WTC11 (cell line): Measurements from ENCODE around the gene C9orf40. TPM values are rescaled to one million over a fixed set of nuclear protein-coding genes. Genes with fewer than 3 reads are reported as not detected.

Experiments used
- ATAC-seq: fragments of 200-7000 bp; cut with Tn5 transposase; 2 replicates; pipeline ENCODE4 v1.10.0; 2021; ENCODE audit warnings: mild to moderate bottlenecking, moderate library complexity
- Bru-seq: library from RNA; stranded (reverse); fragments of 400-500 nt; gene quantifications from one replicate; lab custom pipeline; 2021; lab: Mats Ljungman, UMichigan
- CTCF ChIA-PET: fragments of 300-600 bp; sonication (Branson Sonifier 250); formaldehyde crosslinking; loops from one replicate; lab custom pipeline; 2021; ENCODE audit warnings: antibody characterized with exemption; lab: Charles Lee
- POLR2A ChIA-PET: fragments of 350-600 bp; sonication (Branson Sonifier 250); formaldehyde crosslinking; loops from one replicate; lab custom pipeline; 2021; ENCODE audit warnings: antibody characterized with exemption; lab: Charles Lee
- DNase-seq: peaks from one replicate; pipeline ENCODE4 v3.0.0; 2021; ENCODE audit warnings: low spot score
- H3K27ac Mint-ChIP-seq: 2 replicates; pipeline ENCODE4 v1.8.0; 2021; ENCODE audit warnings: mixed read lengths
- H3K27me3 Mint-ChIP-seq: 2 replicates; pipeline ENCODE4 v1.8.0; 2021; ENCODE audit warnings: low read depth, mild to moderate bottlenecking, moderate library complexity, mixed read lengths
- H3K36me3 Mint-ChIP-seq: 2 replicates; pipeline ENCODE4 v1.8.0; 2021; ENCODE audit warnings: mixed read lengths
- H3K4me1 Mint-ChIP-seq: 2 replicates; pipeline ENCODE4 v1.8.0; 2022; ENCODE audit warnings: mixed read lengths
- H3K4me3 Mint-ChIP-seq: 2 replicates; pipeline ENCODE4 v1.8.0; 2021; ENCODE audit warnings: mild to moderate bottlenecking, moderate library complexity, mixed read lengths
- H3K9me3 Mint-ChIP-seq: 2 replicates; pipeline ENCODE4 v1.8.0; 2021; ENCODE audit warnings: mixed read lengths
- ATF2 ChIP-seq: sonication (generic); formaldehyde crosslinking; IDR thresholded peaks from 2 replicates; pipeline ENCODE4 v1.8.1; 2022; ENCODE audit warnings: low read depth, missing genetic modification reagents, borderline replicate concordance
- CDX4 ChIP-seq: fragments of 250-450 bp; sonication (Bioruptor Pico); IDR thresholded peaks from 2 replicates; pipeline ENCODE4 v1.9.0; 2021; ENCODE audit warnings: moderate library complexity, mild to moderate bottlenecking, inconsistent platforms, borderline replicate concordance
- CREB1 ChIP-seq: sonication (generic); formaldehyde crosslinking; IDR thresholded peaks from 2 replicates; pipeline ENCODE4 v1.8.0; 2023; ENCODE audit warnings: mild to moderate bottlenecking, missing genetic modification reagents
- ELF4 ChIP-seq: sonication (generic); formaldehyde crosslinking; IDR thresholded peaks from 2 replicates; pipeline ENCODE4 v1.8.1; 2022; ENCODE audit warnings: low read depth, mild to moderate bottlenecking, moderate library complexity, missing genetic modification reagents
- ETV6 ChIP-seq: sonication (generic); formaldehyde crosslinking; IDR thresholded peaks from 2 replicates; pipeline ENCODE4 v1.8.1; 2022; ENCODE audit warnings: mild to moderate bottlenecking, missing genetic modification reagents
- FOXJ3 ChIP-seq: sonication (generic); formaldehyde crosslinking; IDR thresholded peaks from 2 replicates; pipeline ENCODE4 v1.9.0; 2021; ENCODE audit warnings: missing genetic modification reagents, mild to moderate bottlenecking, borderline replicate concordance
- FOXP1 ChIP-seq: sonication (generic); formaldehyde crosslinking; IDR thresholded peaks from 2 replicates; pipeline ENCODE4 v1.8.0; 2022; ENCODE audit warnings: missing genetic modification reagents, mild to moderate bottlenecking, moderate library complexity, borderline replicate concordance
- GRHL2 ChIP-seq: fragments of 250-450 bp; sonication (Bioruptor Pico); IDR thresholded peaks from 2 replicates; pipeline ENCODE4 v1.8.0; 2022; ENCODE audit warnings: mild to moderate bottlenecking, moderate library complexity; ENCODE audit not compliant: insufficient replicate concordance, severe bottlenecking
- GTF2I ChIP-seq: fragments of 250-450 bp; sonication (Bioruptor Pico); conservative IDR thresholded peaks from 2 replicates; pipeline ENCODE4 v1.4.0; 2021; ENCODE audit warnings: mild to moderate bottlenecking
- HMGA2 ChIP-seq: fragments of 250-450 bp; sonication (Bioruptor Pico); IDR thresholded peaks from 2 replicates; pipeline ENCODE4 v1.4.0; 2021; ENCODE audit warnings: mild to moderate bottlenecking, moderate library complexity
- JUN ChIP-seq: sonication (generic); formaldehyde crosslinking; IDR thresholded peaks from 2 replicates; pipeline ENCODE4 v1.8.0; 2023; ENCODE audit warnings: mild to moderate bottlenecking, missing genetic modification reagents
- MXD4 ChIP-seq: fragments of 250-450 bp; sonication (Bioruptor Pico); IDR thresholded peaks from 2 replicates; pipeline ENCODE4 v1.8.0; 2021; ENCODE audit warnings: mild to moderate bottlenecking, moderate library complexity, borderline replicate concordance
- NFYB ChIP-seq: sonication (generic); formaldehyde crosslinking; conservative IDR thresholded peaks from 2 replicates; pipeline ENCODE4 v1.8.0; 2022; ENCODE audit warnings: low read depth, missing genetic modification reagents
- NR1H2 ChIP-seq: sonication (generic); formaldehyde crosslinking; IDR thresholded peaks from 2 replicates; pipeline ENCODE4 v1.9.0; 2021; ENCODE audit warnings: mild to moderate bottlenecking, moderate library complexity, missing genetic modification reagents
- OVOL2 ChIP-seq: fragments of 250-450 bp; sonication (Bioruptor Pico); IDR thresholded peaks from 2 replicates; pipeline ENCODE4 v1.9.0; 2021; ENCODE audit warnings: mild to moderate bottlenecking, borderline replicate concordance
- RORB ChIP-seq: fragments of 250-450 bp; sonication (Bioruptor Pico); IDR thresholded peaks from 2 replicates; pipeline ENCODE4 v1.9.0; 2021; ENCODE audit warnings: mild to moderate bottlenecking
- SMAD4 ChIP-seq: sonication (generic); formaldehyde crosslinking; IDR thresholded peaks from 2 replicates; pipeline ENCODE4 v1.8.0; 2022; ENCODE audit warnings: mild to moderate bottlenecking, missing genetic modification reagents
- SP1 ChIP-seq: sonication (generic); formaldehyde crosslinking; conservative IDR thresholded peaks from 2 replicates; pipeline ENCODE4 v1.8.1; 2022; ENCODE audit warnings: missing genetic modification reagents
- TCF7 ChIP-seq: sonication (generic); formaldehyde crosslinking; IDR thresholded peaks from 2 replicates; pipeline ENCODE4 v1.8.0; 2022; ENCODE audit warnings: mild to moderate bottlenecking, low read depth, missing genetic modification reagents, moderate library complexity
- TEAD4 ChIP-seq: sonication (generic); formaldehyde crosslinking; IDR thresholded peaks from 2 replicates; pipeline ENCODE4 v1.8.0; 2022; ENCODE audit warnings: mild to moderate bottlenecking, missing genetic modification reagents
- USF1 ChIP-seq: sonication (generic); formaldehyde crosslinking; IDR thresholded peaks from 2 replicates; pipeline ENCODE4 v1.8.0; 2022; ENCODE audit warnings: mild to moderate bottlenecking, missing genetic modification reagents
- ZBTB21 ChIP-seq: sonication (generic); formaldehyde crosslinking; IDR thresholded peaks from 2 replicates; pipeline ENCODE4 v1.8.1; 2023; ENCODE audit warnings: mild to moderate bottlenecking, missing genetic modification reagents, borderline replicate concordance
- ZNF232 ChIP-seq: sonication (generic); formaldehyde crosslinking; IDR thresholded peaks from 2 replicates; pipeline ENCODE4 v1.8.0; 2022; ENCODE audit warnings: mild to moderate bottlenecking, missing genetic modification reagents
- ZNF317 ChIP-seq: sonication (generic); formaldehyde crosslinking; IDR thresholded peaks from 2 replicates; pipeline ENCODE4 v1.8.1; 2023; ENCODE audit warnings: low read depth, mild to moderate bottlenecking, moderate library complexity, missing genetic modification reagents, borderline replicate concordance
- ZNF416 ChIP-seq: fragments of 250-450 bp; sonication (Bioruptor Pico); IDR thresholded peaks from 2 replicates; pipeline ENCODE4 v1.9.0; 2021; ENCODE audit warnings: mild to moderate bottlenecking, inconsistent platforms
- ZNF671 ChIP-seq: fragments of 250-450 bp; sonication (Bioruptor Pico); IDR thresholded peaks from 2 replicates; pipeline ENCODE4 v1.8.0; 2021; ENCODE audit warnings: mild to moderate bottlenecking
- long read RNA-seq, 3 experiments: library from RNA in 1 of 3; library from capped mRNA in 1 of 3; library from polyadenylated mRNA in 1 of 3; unstranded in 2 of 3; stranded (forward) in 1 of 3; transcript quantifications; one replicate each; pipeline ENCODE4 v2.0.0, GENCODE V29; 2021
- total RNA-seq: library from RNA; stranded (reverse); gene quantifications from 3 replicates; pipeline ENCODE4 v1.2.3, GENCODE V29; 2021
- TF ChIP-seq, protein P1 (sequence below): fragments of 250-450 bp; sonication (Bioruptor Pico); IDR thresholded peaks from 2 replicates; pipeline ENCODE4 v2.1.2; 2022; ENCODE audit warnings: mild to moderate bottlenecking, moderate library complexity
- TF ChIP-seq, protein P2 (sequence below): fragments of 250-450 bp; sonication (Bioruptor Pico); conservative IDR thresholded peaks from 2 replicates; pipeline ENCODE4 v1.9.0; 2021; ENCODE audit warnings: mild to moderate bottlenecking

C9orf40 gene
- total RNA-seq (10.3 to 15.5 TPM (median 14.1 TPM) in 3 replicates), Bru-seq, nascent RNA (percentile 85 among the genes with signal in this experiment)
- long read RNA-seq, experiment 1, transcript C9orf40-201 (2 exons, 2,327 nt), result major isoform, 48 of 57 reads
- long read RNA-seq, experiment 1, partial matches to known transcripts, result 0 of 57 reads
- long read RNA-seq, experiment 1, other reads (novel, unspliced or antisense), result 9 of 57 reads
- long read RNA-seq, experiment 2, transcript C9orf40-201 (2 exons, 2,327 nt), result major isoform, 35 of 37 reads
- long read RNA-seq, experiment 2, partial matches to known transcripts, result 0 of 37 reads
- long read RNA-seq, experiment 2, other reads (novel, unspliced or antisense), result 2 of 37 reads
- long read RNA-seq, experiment 3, partial matches to known transcripts, result 0 of 1 reads
- long read RNA-seq, experiment 3, other reads (novel, unspliced or antisense), result 0 of 1 reads

DNA sequence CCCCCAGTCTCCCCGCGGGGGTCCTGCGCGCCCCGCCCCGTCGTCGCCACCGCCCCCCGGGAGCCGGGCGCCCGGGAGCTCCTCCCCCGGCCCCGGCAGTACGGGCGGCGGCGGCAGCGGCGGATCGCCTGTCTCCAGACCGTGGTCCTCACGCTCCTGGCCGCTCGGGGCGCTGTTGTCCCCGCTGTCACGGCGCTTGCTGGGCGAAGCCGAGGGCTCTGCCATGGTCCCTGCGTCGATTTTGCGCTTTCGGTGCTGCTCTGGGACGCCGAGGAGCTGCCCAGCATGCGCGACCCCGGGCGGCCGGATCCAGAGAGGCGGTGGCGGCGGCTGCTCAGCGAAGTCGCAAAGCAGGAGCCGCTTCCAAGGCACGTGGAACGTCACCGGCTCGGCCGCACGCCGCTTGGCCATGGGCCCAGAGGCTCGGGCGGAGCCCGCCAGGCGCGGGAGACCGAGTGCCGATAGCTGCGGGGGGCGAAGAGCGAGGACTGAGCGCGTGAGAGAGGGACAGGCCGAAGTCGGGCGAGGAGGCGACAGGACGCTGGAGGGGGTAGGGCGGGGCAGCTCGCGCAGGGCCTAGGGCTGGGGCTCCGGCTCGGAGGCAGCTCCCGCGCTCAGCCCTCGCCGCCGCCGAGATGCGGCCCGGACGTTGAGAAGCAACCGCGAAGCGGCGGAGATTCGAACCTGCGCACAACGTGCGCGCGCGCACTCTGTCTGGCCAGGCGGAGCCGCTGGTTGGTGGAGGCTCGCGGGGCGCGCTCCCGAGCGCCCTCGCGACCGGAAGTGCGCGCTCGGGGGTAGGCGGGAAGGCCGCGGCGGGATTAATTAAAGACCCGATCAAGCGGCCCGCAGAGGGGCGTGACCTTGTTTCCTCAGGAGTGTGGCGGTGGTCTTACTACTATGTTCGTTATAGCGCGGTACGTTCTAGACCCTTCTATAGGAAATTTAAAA, at the start of gene C9orf40:
TSS of gene C9orf40 (minus strand) at position 712 of the 951 bp plus-strand sequence. CDS start at position 411, 301 bp downstream.
- CTCF ChIA-PET, result interaction anchor here (0.6 to 2.9 kb wide), 31 partner anchors 9 to 1400 kb away, joined by 3 to 26 read pairs (median 4); partner anchors contain the start of genes CARNMT1, NMRK1, OSTF1 and TRPM6
- peak within 1 kb of the TSS; percentile 96 for H3K4me3 Mint-ChIP-seq
- H3K4me1 Mint-ChIP-seq, result peaks cover 27% of the 10 kb centered on the region
- H3K36me3 Mint-ChIP-seq, result peaks cover 3% of the 10 kb centered on the region; the same call in 1 of the 2 replicates
- POLR2A ChIA-PET, result no interaction called here
- no peaks in the 10 kb centered on the region for H3K27me3 Mint-ChIP-seq
- peak within 1 kb of the TSS; percentile 85 for H3K27ac Mint-ChIP-seq
- DNase-seq, result peak; percentile 93
- H3K9me3 Mint-ChIP-seq, result no peaks in the 10 kb centered on the region
- peak; percentile 90 for ATAC-seq
- TF ChIP-seq ELF4 (CRISPR knock-in tag), result peak; percentile 81; the same call in 1 of the 2 replicates
- TF ChIP-seq SP1 (CRISPR knock-in tag), result 0 out of 2 replicates have a peak, but pooled peaks have one; percentile 15
- TF ChIP-seq OVOL2 (CRISPR knock-in tag), result no peak
- no peak for TF ChIP-seq TEAD4 (CRISPR knock-in tag)
- TF ChIP-seq NFYB, result peak; percentile 46; the same call in 1 of the 2 replicates
- TF ChIP-seq MXD4 (CRISPR knock-in tag), result no peak
- TF ChIP-seq FOXP1 (CRISPR knock-in tag), result peak; percentile 91
- no peak for TF ChIP-seq CDX4
- TF ChIP-seq ZNF232 (CRISPR knock-in tag), result no peak
- 0 out of 2 replicates have a peak, but pooled peaks have one; percentile 40 for TF ChIP-seq ZNF416 (CRISPR knock-in tag)
- peak; percentile 57; the same call in 1 of the 2 replicates for TF ChIP-seq ZNF317
- no peak for TF ChIP-seq HMGA2
- no peak for TF ChIP-seq RORB (CRISPR knock-in tag)
- TF ChIP-seq CREB1 (CRISPR knock-in tag), result no peak
- no peak for TF ChIP-seq ETV6 (CRISPR knock-in tag)
- no peak for TF ChIP-seq USF1
- peak; percentile 49; the same call in 1 of the 2 replicates for TF ChIP-seq JUN (CRISPR knock-in tag)
- no peak for TF ChIP-seq GTF2I (CRISPR knock-in tag)
- no peak for TF ChIP-seq NR1H2 (CRISPR knock-in tag)
- TF ChIP-seq GRHL2 (CRISPR knock-in tag), result no peak
- TF ChIP-seq ATF2 (CRISPR knock-in tag), result peak; percentile 74; the same call in 1 of the 2 replicates
- TF ChIP-seq SMAD4 (CRISPR knock-in tag), result no peak
- 0 out of 2 replicates have a peak, but pooled peaks have one; percentile 20 for TF ChIP-seq ZBTB21 (CRISPR knock-in tag)
- TF ChIP-seq ZNF671 (CRISPR knock-in tag), result no peak
- TF ChIP-seq, protein P1, sequence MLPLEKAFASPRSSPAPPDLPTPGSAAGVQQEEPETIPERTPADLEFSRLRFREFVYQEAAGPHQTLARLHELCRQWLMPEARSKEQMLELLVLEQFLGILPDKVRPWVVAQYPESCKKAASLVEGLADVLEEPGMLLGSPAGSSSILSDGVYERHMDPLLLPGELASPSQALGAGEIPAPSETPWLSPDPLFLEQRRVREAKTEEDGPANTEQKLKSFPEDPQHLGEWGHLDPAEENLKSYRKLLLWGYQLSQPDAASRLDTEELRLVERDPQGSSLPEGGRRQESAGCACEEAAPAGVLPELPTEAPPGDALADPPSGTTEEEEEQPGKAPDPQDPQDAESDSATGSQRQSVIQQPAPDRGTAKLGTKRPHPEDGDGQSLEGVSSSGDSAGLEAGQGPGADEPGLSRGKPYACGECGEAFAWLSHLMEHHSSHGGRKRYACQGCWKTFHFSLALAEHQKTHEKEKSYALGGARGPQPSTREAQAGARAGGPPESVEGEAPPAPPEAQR (CRISPR knock-in tag), result no peak
- TF ChIP-seq TCF7 (CRISPR knock-in tag), result peak; percentile 91; the same call in 1 of the 2 replicates
- no peak for TF ChIP-seq FOXJ3 (CRISPR knock-in tag)
- TF ChIP-seq, protein P2, sequence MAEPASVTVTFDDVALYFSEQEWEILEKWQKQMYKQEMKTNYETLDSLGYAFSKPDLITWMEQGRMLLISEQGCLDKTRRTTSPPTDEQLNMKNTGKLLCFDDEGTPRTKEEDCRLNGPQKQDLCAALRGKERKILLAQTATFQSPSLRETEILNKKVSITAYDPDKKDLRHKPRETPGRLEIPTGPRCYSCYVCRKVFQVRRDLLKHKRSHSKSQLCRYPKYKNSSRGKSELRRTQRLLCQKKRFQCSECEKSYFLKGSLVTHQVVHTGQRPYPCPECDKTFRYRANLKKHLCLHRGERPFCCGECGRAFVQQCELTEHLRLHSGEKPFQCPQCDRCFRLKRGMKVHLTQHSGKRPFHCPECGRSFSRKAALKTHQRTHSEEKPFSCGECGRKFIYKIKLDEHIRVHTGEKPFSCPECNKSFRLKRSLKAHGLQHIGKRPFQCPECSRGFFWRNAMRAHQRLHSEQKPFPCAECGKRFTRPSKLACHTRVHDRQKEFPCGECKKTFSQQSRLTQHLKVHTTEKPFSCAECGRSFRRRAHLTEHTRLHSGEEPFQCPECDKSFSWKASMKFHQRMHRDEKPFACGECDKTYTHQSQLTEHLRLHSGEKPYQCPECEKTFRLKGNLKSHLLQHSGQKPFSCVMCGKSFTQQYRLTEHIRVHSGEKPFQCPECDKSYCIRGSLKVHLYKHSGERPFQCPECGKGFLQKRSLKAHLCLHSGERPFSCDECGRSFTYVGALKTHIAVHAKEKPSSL (CRISPR knock-in tag), result no peak
